Glutamatergic neuron (in vitro differentiated cells): ENCODE results near the gene KCTD15. TPM values are rescaled to one million over a fixed set of nuclear protein-coding genes. Genes with fewer than 3 reads are reported as not detected.
A peak's percentile ranks its signal among the peaks of the same experiment; 100 is the strongest.

Source experiments
- DNase-seq: peaks from one replicate; pipeline ENCODE4 v3.0.0; 2022
- H3K27ac Mint-ChIP-seq: one replicate; pipeline ENCODE4 v1.8.0; 2020; ENCODE audit warnings: mild to moderate bottlenecking, mixed read lengths, inconsistent platforms; ENCODE audit not compliant: unreplicated experiment
- H3K27me3 Mint-ChIP-seq: one replicate; pipeline ENCODE4 v1.8.0; 2020; ENCODE audit warnings: mild to moderate bottlenecking, moderate library complexity, mixed read lengths, inconsistent platforms; ENCODE audit not compliant: unreplicated experiment
- H3K36me3 Mint-ChIP-seq: one replicate; pipeline ENCODE4 v1.8.0; 2020; ENCODE audit warnings: mild to moderate bottlenecking, mixed read lengths, inconsistent platforms; ENCODE audit not compliant: unreplicated experiment
- H3K4me1 Mint-ChIP-seq: one replicate; pipeline ENCODE4 v1.8.0; 2020; ENCODE audit warnings: mild to moderate bottlenecking, low read depth, mixed read lengths, inconsistent platforms; ENCODE audit not compliant: unreplicated experiment
- H3K4me3 Mint-ChIP-seq: one replicate; pipeline ENCODE4 v1.8.0; 2020; ENCODE audit warnings: mild to moderate bottlenecking, mixed read lengths, inconsistent platforms; ENCODE audit not compliant: unreplicated experiment
- H3K9me3 Mint-ChIP-seq: one replicate; pipeline ENCODE4 v1.8.0; 2020; ENCODE audit warnings: mild to moderate bottlenecking, moderate library complexity, mixed read lengths, inconsistent platforms; ENCODE audit not compliant: unreplicated experiment
- CTCF ChIP-seq: fragments of 200-600 bp; sonication (generic); IDR thresholded peaks from one replicate; pipeline ENCODE4 v1.5.0; 2021; ENCODE audit not compliant: partially characterized antibody, unreplicated experiment
- total RNA-seq: library from RNA; stranded (reverse); fragmentation: NEBNext Ultra II Directional; extraction: Animal tissue kit (Norgen Biotek cat#: 25700); gene quantifications from one replicate; pipeline ENCODE4 v1.2.1, GENCODE V29; 2021; ENCODE audit not compliant: unreplicated experiment

The KCTD15 gene
- total RNA-seq, 1 donor from 2014 or later: 53.4 TPM

GRCh38 chr19:33771384-33772101 lies 25.1 kb upstream of the KCTD15 start:
- H3K36me3 Mint-ChIP-seq: peaks cover 13% of the 10 kb centered on the region
- H3K4me1 Mint-ChIP-seq: peaks cover 26% of the 10 kb centered on the region
- no peak overlapping the region for H3K4me3 Mint-ChIP-seq
- peak; percentile 95 for TF ChIP-seq CTCF
- peak; percentile 90 for DNase-seq
- H3K27me3 Mint-ChIP-seq: peaks cover 24% of the 10 kb centered on the region
- H3K27ac Mint-ChIP-seq: peak overlapping the region; percentile 83
- H3K9me3 Mint-ChIP-seq: peaks cover 34% of the 10 kb centered on the region

GRCh38 chr19:33772102-33772857 lies 24.4 kb upstream of the KCTD15 start:
- Mint-ChIP-seq H3K27ac (no peak overlapping the region), H3K36me3 (peaks cover 13% of the 10 kb centered on the region), H3K4me3 (no peak overlapping the region), H3K27me3 (peaks cover 24% of the 10 kb centered on the region), H3K4me1 (peaks cover 26% of the 10 kb centered on the region), H3K9me3 (peaks cover 34% of the 10 kb centered on the region)
- DNase-seq: no peak
- TF ChIP-seq CTCF: no peak

- peaks cover 24% of the 10 kb centered on the region for H3K27me3 Mint-ChIP-seq
- peaks cover 13% of the 10 kb centered on the region for H3K36me3 Mint-ChIP-seq
- H3K4me3 Mint-ChIP-seq: no peak overlapping the region
These were observed 23.9 kb upstream of the KCTD15 start for GRCh38 chr19:33772858-33773180.

GRCh38 chr19:33773704-33774624 lies 22.7 kb upstream of the KCTD15 start:
- peaks cover 13% of the 10 kb centered on the region for H3K36me3 Mint-ChIP-seq
- no peak for TF ChIP-seq CTCF

More at GRCh38 chr19:33772858-33773180, 23.9 kb upstream of the KCTD15 start:
- no peak for TF ChIP-seq CTCF
- H3K27ac Mint-ChIP-seq: no peak overlapping the region
- peaks cover 29% of the 10 kb centered on the region for H3K9me3 Mint-ChIP-seq
- H3K4me1 Mint-ChIP-seq: peaks cover 25% of the 10 kb centered on the region
- no peak for DNase-seq

More at GRCh38 chr19:33773704-33774624, 22.7 kb upstream of the KCTD15 start:
- H3K4me1 Mint-ChIP-seq: peaks cover 31% of the 10 kb centered on the region
- no peak for DNase-seq
- peaks cover 30% of the 10 kb centered on the region for H3K9me3 Mint-ChIP-seq
- H3K27me3 Mint-ChIP-seq: peaks cover 32% of the 10 kb centered on the region
- H3K4me3 Mint-ChIP-seq: no peak overlapping the region
- no peak overlapping the region for H3K27ac Mint-ChIP-seq
